GM21529 (cell line): Measurements from ENCODE around the gene PLD1.

Experiments used
- ATAC-seq: cut with Tn5 transposase; IDR thresholded peaks from one replicate; pipeline ENCODE4 v1.9.1; 2021; ENCODE audit not compliant: unreplicated experiment

The PLD1 gene

DNA sequence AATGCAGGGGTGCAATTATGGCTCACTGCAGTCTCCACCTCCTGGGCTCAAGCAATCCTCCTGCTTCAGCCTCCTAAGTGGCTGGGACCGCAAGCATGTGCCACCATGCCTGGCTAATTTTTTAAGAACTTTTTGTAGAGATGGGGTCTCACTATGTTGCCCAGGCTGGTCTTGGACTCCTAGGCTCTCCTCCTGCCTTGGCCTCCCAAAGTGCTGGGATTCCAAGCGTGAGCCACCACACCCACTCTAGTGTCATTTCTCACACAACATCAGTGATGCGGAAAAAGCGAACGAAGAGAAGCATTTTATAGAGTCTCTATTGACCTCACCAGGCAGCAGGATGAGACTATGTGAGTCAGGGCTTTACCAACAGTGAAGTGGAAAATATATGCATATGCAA, 137.7 kb downstream of the PLD1 start:
- no peak for ATAC-seq

DNA sequence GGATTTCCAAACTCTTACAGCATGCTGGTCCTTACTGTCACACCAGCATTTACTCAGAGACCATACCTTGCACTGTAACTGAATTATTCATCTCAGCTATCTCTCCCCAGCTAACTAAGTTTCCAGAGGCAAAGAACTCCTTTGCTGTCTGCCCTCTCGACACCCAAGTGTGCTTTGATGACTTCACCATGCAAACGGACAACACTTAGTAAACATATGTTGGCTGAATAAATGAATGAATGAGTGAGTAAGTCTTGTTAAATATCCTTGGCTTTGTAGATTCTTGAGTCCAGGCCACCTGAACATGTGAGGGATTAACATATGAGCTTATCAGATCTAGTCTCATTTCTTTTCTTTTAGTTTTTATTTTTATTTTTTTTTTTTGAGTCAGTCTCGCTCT, 138.2 kb downstream of the PLD1 start:
- ATAC-seq: no peak

DNA sequence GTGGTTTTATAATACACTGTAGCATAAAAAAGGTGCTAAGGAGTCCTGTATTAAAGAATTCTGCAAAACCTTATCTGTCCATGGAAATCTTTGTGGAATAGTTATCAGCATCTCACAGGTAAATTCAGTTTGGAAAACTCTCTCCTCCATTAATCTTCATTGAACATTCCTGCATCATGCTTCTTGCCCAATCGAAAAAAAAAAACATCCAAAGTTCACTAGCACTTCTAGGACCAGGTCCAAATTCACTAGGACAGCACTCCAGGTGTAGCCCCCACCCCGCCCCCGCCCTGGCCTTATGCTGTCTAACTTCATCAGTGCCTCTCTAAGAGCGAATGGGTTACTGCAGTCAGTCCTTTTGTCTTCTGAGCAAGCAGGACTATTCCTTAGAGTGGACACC, 138.6 kb downstream of the PLD1 start:
- ATAC-seq: no peak

DNA sequence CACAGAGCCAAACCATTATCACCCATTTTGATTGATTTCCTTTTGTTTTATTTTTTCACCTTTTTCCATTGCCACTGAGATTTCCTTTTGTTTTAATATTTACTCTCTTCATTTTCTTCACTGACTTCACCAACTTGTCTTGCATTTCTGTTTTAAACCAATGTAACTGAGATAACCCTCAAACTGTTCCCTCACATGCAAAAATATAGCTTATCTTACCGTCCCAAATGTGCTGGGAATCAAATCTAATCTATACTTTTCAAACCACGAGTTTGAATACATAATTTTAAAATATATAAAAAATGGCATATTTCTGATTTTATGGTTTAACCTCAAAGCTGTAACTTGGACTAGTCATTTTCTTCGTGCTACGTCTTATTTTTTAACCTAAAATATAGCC, 143.8 kb downstream of the PLD1 start:
- no peak for ATAC-seq

DNA sequence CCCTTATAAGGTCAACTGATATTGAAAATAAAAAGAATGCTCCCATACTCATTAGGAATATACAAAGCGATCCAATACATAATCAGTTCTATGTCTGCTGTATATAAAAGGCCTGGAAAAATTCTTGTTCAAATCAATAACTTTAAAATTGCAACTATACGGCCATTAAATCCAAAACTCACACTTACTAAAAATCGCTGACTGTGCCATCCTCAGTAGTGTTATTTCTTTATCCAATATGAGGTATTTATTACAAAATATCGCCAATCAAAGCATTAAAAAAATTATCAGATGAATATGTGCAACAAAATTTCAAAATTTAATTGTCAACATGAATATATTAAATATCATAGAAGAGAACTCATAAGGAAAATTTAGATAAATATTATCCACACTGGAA, 146.5 kb downstream of the PLD1 start:
- no peak for ATAC-seq

DNA sequence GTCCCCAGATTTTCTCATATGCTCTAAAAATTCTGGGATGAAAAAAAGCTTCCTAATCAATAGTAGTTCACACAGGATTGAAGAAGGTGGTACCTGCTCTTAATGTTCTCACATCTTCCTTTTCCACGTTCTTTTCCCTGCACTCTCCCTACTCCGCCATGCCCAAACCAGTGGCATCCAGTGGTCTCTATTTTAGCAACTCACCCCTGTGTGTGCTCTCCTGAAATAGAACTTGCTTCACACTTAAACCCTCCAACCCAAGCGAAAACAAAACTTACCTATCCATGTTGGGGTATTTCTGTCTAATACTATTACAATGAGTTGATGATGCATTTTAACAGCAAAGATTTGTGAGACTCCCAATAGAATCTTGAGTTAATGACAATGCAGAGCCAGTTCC, 148.8 kb downstream of the PLD1 start:
- ATAC-seq: no peak

DNA sequence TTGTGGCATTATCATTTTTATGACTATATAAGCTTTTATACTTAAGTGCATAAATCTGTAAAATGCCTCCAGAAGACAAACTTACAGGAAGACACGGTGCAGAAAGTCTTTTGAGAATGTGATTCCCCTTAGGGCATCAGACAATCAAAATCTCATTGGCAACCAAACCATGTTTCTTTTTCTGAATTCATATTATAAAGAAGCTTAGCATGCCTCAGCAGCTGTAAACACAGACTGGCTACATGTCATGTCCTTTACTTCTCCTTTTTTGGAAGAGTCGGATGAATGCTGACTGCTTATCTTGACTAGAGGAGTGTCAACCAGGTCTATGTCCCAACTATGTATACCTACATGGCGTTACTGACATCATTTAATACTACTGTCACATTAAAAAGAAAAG, 150.1 kb downstream of the PLD1 start:
- no peak for ATAC-seq

DNA sequence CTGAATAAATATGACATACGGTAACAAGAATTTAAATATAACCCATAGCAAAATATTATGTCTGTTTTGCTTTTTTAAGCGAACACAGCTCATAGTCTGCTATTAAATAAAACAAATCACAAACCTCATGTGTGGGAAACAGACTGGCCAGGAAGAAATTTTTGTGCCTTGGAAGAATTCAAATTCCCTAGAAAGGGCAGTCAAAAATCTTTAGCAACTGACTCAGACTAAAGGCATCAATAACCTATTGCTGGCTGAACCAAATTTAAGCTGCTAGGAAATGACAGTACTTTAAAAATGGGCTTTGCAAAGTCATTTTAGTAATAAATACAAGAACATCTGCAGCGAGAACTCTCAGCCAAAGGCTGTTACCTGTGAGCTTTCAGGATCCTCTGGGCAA, 151.4 kb downstream of the PLD1 start:
- ATAC-seq: no peak

DNA sequence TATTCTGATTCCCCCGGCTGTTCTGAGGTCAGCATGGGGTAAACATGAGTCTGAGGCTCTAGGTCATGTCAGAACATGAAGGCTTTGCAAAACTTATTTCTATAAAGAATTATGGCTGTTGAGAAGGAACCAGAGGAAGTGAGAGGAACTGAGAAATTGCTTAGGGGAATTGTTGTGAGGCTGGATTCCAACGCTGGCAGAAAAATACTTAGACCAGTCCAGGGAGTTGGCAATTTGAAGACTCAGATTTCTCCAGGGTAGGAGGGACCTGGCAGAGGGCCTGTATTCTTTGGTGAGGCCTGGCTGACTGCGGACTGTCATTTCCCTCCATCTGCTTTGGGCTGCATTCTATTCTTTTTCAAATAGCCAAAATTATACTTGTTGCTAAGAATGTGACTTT, 155.5 kb downstream of the PLD1 start:
- ATAC-seq: no peak

DNA sequence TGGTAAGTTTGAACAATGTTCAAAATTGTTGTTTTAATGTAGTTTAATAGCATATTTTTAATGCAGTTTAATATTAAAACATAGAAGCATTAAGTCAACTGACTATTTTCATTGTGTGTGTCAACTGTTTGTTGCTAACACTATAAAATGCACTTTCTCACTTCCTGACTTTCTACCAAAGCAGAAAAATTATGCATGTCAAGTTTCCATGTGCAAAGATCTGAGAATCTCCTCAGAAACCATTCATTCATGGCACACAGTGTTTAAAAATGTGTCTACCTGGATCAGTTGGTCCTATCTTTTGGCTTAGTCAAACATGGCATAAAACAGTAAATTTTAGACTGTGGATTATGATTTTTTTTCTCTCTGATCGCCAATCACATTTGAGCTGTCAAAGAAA, 156.0 kb downstream of the PLD1 start:
- ATAC-seq: no peak

DNA sequence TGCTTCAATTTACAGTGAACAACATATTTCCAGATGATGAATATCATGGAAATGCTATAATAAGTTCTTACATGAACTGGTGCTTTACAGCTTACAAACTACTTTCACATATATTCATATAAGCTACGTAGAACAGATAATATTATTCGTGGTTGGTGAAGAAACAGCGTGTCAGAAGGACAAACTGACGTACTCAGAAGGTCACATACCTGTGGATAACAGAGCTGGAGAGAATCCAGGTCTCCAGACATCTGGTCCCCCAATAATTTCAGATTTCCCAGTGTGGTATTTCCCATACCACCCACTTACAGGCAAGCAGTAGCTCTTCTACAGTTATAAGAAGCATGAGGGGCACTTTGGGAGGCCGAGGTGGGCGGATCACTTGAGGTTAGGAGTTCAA, 156.6 kb downstream of the PLD1 start:
- ATAC-seq: no peak

DNA sequence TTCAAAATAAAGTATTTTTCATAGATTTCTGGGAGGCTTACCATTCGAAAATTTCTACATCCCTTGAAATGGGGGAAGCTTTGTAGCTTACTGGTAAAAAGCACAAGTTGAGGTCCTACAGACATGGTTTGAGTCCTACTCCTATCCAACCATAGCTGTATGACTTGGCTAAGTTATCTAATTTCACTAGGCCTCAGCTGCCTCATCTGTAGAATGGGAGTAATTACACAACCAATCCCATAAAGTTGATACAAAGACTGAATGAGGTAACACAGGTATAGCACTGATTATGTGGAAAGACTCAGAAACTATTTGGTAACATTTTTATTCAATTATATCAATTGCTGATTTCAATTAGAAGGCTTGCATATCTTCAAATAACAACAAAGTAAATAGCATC, 157.4 kb downstream of the PLD1 start:
- no peak for ATAC-seq

DNA sequence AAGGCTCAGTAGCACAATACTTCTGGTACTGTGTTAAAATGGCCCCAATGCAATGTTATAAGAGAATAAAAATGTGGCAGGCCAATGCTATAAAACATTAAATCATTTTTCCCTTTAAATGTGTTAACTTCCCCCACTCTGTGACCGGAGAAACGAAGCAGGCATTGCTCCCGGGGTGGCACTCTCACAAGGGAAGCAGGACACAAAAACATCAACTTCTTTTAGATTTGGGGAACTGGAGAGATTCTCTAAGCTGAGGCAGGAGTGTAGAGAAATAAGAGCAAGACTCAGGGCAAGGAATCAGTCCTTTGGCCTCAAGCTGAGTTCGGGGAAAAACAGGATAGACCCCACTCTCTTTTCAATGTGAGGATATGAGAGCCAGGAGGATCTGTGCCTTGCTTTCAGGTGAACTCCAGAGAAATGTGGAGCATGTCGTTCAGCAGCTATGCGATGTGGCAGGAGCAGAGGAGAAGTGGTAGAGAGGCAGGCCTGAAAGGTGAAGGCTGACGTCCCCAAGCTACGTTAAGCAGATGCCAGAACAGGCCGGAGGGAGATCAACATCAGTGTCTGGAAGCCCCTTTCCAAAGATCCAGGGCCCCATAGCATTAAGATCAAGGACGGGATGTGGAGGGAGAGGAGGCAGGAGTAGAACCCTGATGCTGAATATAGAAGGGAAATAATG, 160.2 kb downstream of the PLD1 start:
- no peak for ATAC-seq

DNA sequence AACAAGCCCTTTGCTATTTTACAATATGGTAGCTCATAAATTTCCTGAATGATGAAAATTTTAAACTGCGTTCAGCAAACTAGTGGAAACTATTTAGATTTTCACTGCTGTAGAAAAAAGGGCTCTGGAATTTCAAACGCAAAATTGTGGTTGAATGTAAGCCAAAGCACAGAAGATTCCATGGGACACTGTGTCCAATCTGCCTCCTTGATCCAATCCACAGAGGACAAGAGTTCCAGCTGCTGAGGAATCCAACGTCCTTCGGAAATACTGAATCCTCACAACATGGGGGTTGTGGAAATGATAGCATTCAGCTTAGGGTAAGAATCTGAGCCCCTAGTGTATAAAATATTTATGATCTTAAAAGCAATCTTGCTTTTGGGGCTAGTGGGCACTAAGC, 161.0 kb downstream of the PLD1 start:
- no peak for ATAC-seq

DNA sequence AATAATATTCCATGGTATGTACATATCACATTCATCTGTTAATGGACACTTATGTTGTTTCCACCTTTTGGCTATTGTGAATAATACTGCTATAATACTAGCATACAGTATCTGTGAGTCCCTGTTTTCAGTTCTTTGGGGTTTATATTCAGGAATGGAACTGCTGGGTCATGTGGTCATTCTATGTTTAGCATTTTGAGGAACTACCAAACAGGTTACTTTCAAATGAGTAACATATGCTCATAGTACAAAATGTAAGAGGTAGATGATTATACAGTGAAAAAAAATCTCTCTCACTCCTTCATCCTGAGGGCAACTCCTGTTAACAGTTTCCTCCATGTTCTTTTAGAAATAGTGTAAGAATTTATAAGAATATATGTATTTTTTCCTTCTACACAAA, 162.2 kb downstream of the PLD1 start:
- ATAC-seq: no peak

DNA sequence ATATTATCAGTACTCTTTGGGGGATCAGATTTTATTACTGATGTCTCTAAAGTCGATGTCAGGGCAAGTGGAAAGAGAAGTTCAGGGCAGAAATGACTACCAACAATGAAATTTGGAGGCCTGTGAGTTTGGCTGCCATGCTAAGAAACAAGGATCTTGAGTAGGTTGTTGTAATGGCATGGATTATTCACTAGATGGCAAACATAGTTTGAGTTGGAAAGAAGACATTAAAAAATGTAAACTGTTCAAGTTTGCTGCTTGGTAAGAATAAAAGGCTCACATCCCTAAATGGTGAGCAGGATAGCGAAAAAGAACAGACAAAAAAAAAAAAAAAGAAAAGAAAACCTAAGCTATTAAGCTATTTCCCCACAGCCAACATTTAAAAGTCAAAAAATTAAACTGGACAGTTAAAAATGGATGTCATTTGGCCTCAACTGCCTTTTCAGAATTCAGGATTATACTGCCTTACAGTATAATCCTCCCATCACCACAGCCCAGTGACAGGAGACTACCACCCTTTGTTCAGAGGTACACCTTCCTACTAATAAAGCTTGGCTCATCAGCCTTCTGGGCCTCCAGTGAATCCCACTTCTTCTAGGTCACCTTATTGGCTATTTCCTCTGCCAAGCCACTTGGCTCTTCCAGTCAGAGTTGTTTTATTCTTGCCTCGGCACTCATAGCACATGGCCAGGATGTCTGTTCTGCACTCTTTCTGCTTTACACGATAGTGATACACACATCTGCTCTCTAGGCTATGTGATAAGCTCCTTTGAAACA, 163.7 kb downstream of the PLD1 start:
- peak; percentile 53 for ATAC-seq

DNA sequence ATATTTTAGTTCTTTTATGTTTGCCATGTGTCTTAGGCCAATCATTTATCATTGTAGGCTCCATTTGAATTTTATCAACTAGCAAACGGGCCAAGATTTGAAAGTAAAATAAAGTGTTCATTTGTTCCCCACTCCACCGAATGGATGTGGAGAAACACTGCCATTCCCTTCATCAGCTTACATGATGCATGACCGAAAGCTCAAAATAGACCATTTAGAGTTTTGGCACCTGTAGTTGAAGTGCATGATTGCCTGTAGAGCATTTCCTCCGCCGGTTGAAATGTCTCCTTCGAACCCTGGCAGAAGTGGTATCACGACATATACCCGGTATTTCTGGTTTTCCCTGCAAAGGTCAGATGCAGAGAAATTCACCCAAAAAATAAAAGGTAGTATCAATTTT, 165.6 kb downstream of the PLD1 start:
- ATAC-seq: no peak

DNA sequence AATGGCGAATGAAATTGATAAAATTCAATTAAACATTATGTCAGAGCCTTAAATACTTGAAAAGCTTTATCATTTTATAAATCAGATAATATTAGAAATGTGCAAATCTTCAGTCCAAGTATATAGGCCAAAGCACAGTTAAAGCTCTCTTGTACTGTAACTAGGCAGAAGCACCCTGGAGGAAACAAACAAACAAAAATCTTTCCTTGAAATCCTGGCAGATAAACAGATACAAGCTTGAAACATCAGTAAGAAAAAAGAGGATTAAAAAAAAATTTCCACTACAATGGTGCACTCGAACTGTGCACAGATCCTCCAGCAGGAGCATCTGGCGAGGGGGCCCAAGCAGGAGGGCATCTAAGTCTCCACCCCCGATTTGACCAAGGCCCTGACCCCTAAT, 166.6 kb downstream of the PLD1 start:
- ATAC-seq: no peak

DNA sequence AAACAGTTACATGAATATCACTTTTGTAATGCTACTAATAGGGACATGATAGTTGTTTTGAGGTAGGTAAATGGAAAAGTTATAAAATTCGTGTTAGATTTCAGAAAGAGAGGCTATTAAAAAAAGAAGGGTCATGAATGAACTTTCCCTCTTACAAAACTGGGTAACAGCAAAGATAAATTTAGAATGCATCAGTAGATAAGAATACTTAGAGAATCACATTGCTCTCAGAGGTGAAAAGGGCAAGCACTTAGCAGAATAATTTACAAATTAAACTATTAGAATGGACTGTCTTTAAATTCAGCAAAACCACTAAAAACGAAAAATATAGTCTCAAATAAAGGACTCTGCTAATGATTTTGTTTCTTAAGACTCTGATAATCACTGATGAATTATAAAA, 167.2 kb downstream of the PLD1 start:
- ATAC-seq: no peak

DNA sequence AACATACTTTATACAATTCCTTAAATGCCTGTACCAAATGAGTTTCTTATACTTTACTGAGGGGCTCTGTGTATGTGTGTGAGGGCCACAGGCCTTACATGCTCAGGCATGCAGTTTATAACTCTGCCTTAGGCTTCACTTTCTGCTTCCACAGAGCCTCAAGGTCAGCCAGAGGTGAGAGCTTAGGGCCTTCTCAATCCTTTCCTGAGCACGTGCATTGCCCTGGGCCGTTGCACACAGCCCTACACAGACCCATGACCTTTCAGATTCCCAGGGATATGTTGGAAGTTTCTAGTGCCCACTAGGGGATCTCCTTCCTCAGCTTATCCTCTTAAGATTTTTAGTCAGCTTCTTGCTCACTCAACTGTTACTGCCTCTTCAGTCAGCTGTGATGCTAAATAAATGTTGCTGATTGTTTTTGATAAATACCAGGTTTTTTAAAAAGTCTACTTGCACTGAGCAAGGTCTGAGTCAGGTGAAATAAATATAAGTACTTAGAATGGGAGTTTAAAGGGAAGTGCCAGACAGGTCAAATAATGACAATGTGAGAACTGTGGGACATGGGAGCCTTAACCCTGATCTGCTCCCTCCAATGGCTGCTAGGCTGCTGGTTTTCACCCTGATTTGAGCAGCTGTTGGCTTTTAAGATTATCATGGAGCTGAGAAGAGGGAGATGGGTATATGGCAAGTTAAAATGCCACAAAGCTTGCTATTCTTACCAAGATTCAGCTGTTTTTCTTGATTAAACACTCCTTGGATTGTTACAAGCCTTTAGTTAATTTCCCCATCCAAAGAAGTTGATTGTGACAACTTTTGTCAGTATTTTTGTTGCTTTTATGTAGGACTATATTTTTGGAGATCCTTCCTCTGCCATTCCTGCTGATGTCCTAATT, 169.5 kb downstream of the PLD1 start:
- no peak for ATAC-seq

DNA sequence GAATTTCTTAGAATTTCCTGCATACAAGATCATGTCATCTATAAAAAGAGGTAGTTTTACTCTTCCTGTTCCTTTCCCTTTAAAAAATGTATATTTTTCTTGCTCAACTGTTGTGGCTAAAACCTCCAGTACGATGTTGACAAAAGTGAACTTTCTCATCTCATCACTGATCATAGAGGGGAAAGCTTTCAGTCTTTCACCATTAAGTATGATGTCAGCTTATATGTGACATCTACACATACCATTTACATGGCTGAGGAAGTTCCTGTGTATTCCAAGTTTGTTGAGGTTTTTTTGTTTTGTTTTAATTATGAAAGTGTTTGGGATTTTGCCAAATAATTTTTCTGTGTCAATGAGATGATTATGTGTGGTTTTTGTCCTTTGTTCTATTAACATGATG, 173.6 kb downstream of the PLD1 start:
- no peak for ATAC-seq

DNA sequence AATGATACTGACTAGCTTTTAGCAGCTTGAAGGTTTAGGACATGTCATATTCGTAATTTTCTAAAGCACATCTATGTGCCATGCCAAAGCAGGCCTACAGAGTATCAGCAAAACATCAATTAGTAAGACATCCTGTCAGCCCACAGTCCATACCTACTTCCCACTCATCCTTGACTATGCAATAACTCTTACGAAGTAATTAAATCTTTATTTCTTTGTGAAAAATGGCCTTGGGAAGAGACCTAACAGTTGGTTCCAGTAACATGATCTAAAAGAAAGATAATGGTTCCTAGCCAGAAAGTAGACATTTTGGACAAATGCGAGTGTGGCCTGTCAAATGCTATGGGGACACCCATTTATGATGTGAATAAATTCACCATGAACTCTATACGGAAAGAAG, 177.5 kb downstream of the PLD1 start:
- ATAC-seq: no peak
